HG03108 (cell line): ENCODE data around the gene DPH6.
"Not testable (repeated sequence)": the region's sequence is repeated elsewhere in the genome, so short reads cannot be mapped to it uniquely, and the experiment has no call there.

Experiments used
- ATAC-seq: cut with Tn5 transposase; IDR thresholded peaks from one replicate; pipeline ENCODE4 v1.9.1; 2021; ENCODE audit warnings: moderate library complexity; ENCODE audit not compliant: unreplicated experiment

Gene DPH6

DNA sequence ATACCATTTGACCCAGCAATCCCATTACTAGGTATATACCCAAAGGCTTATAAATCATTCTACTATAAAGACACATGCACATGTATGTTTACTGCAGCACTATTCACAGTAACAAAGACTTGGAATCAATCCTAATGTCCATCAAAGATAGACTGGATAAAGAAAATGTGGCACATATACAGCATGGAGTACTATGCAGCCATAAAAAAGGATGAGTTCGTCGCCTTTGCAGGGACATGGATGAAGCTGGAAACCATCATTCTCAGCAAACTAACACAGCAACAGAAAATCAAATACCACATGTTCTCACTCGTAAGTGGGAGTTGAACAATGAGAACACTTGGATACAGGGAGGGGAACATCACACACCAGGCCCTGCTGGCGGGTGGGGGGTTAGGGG, 104.7 kb downstream of the DPH6 start:
- not testable (repeated sequence) for ATAC-seq

DNA sequence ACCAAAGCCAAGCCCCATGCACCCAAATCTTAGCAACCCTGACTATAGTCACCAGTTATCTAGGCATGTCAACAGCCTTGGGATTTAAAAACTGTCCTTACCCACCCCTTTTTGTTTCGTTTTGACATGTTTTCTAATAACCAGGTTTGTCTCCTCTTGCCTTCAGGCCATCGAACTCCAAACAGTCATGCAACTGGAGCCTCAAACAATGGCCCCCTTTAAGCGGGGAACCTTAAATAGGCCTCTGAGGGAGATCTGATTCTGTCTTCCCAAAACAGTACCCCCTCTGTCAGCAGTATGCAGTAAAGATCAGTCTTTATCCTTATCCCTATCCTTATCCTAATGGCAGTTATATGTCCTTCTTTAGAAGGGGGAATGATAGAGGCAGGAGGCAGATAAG, 105.7 kb downstream of the DPH6 start:
- no peak for ATAC-seq

- no peak for ATAC-seq
These were observed 106.7 kb downstream of the DPH6 start for GRCh38 chr15:35439291-35439690.

GRCh38 chr15:35437157-35437556, 108.8 kb downstream of the DPH6 start:
- ATAC-seq, result no peak

GRCh38 chr15:35436422-35436821, 109.5 kb downstream of the DPH6 start:
- ATAC-seq, result no peak

GRCh38 chr15:35431281-35431680, 114.7 kb downstream of the DPH6 start:
- no peak for ATAC-seq

- no peak for ATAC-seq
These were observed 115.7 kb downstream of the DPH6 start for GRCh38 chr15:35430301-35430700.

GRCh38 chr15:35427496-35427895, 118.5 kb downstream of the DPH6 start:
- no peak for ATAC-seq

- ATAC-seq, result no peak
These were observed 118.9 kb downstream of the DPH6 start for GRCh38 chr15:35427091-35427490.

- no peak for ATAC-seq
These were observed 135.2 kb downstream of the DPH6 start for GRCh38 chr15:35410775-35411174.

- ATAC-seq, result no peak
These were observed 146.1 kb downstream of the DPH6 start for GRCh38 chr15:35399901-35400300.

GRCh38 chr15:35397027-35397426, 148.9 kb downstream of the DPH6 start:
- no peak for ATAC-seq

DNA sequence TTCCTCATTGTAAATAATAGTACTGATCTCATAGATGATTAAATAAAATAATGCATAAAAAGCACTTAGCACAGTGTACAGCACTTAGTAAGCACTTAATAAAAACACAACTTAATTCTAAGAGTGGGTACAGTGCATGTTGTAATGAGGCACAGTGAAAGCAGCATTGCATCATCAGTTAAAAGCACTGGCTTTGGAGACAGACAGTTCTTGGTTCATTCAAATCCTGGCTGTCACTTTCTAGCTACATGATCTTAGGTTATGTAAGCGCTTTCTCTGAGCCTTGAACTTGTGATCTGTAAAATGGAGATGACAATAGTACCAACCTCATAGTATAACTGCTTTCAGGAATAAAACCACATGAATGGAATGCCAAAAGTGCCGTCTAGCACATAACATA, 151.5 kb downstream of the DPH6 start:
- ATAC-seq, result no peak

GRCh38 chr15:35393398-35393797, 152.6 kb downstream of the DPH6 start:
- ATAC-seq, result no peak

GRCh38 chr15:35391408-35391984, 154.5 kb downstream of the DPH6 start:
- not testable (repeated sequence) for ATAC-seq

- no peak for ATAC-seq
These were observed 162.5 kb downstream of the DPH6 start for GRCh38 chr15:35383506-35383905.

DNA sequence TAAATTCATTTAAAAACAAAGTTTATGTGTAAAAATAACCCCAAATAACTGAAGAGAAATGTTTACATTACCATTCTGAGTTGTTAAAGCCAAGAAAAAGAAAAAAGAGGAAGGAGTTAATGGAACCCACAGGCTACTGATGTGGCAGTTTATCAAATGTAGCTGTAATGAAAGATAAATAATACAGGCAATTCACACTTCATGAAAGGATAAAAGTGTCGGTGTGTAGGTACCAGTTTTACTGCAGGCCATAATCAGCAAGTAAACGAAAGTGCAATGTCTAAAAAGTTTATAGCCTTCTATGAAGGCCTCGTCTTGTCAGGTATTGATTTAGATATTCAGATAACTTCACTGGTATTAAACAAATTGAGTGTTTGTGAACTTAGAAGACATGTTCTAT, 164.6 kb downstream of the DPH6 start:
- ATAC-seq, result no peak

DNA sequence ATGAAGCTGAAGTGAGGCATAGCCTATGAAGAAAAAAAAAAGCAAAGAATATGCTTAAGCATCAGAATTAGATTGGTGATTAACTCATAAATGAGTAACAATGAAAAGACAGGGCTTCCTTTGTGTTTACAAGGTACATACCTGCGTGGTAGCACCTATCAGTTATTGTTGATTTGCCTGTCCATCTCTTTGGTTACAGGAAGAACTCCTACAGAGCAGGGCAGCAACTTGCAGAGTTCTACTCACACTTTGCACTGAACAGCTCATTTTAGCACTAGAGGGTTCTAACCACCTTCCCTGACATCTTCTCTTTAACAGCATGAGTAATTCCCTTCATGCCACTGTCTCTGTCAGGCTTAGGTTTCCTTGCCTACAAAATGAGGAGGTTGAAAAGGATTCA, 166.0 kb downstream of the DPH6 start:
- no peak for ATAC-seq

- ATAC-seq, result not testable (repeated sequence)
These were observed 167.5 kb downstream of the DPH6 start for GRCh38 chr15:35378454-35378853.

- no peak for ATAC-seq
These were observed 169.3 kb downstream of the DPH6 start for GRCh38 chr15:35376707-35377106.

- no peak for ATAC-seq
These were observed 171.3 kb downstream of the DPH6 start for GRCh38 chr15:35374661-35375060.

DNA sequence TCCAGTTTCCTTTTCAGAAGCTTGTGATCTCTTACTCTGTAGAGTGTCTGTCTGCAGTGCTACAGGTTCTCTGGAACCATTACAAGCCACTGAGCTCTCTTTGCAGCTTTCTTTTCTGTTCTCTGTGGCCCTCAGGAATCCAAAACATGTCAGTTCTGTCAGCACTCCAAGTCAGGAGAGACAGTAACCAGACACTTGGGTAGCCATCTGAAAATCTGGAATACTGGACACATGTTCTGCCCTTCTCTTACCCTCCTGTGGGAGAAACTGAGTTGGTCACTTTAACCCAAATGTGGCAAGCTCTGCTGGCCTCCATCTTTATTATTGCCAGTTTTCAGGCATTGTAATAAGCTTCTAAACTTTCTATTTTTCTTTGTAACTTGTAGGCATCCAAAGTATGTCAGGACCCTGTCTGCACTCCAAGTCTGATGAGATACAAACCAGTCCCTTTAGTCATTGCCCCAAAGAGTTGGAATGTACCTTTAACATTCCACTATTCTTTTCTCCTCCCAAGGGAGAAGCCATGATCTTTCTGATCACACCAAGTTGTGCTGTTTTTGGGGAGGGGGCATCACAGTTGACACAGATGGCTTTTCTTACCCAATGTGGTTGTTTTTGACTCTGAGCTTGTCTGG, 183.7 kb downstream of the DPH6 start:
- no peak for ATAC-seq

DNA sequence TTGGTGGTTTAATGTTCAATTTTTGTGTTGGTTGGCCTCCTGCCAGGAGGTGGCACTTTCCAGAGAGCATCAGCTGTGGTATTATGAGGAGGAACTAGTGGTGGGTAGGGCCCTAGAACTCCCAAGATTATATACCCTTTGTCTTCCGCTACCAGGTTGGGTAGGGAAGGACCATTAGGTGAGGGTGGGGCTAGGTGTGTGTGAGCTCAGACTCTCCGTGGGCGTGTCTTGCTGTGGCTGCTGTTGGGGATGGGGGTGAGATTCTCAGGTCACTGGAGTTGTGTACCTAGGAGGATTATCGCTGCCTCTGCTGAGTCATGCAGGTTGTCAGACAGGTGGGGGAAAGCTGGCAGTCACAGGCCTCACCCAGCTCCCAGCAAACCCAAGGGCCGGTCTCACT, 187.1 kb downstream of the DPH6 start:
- no peak for ATAC-seq
